SK-N-SH (cell line): ENCODE data around the gene CCDC54.

Experiments used
- JUND ChIP-seq: IDR thresholded peaks from 2 replicates; pipeline ENCODE4 v1.4.0; 2012
- POLR2AphosphoS5 ChIP-seq: IDR thresholded peaks from 2 replicates; pipeline ENCODE4 v1.6.1; 2012; ENCODE audit warnings: low read depth, low read length
- RAD21 ChIP-seq: IDR thresholded peaks from 2 replicates; pipeline ENCODE4 v1.6.1; 2012; ENCODE audit warnings: mild to moderate bottlenecking, low read length
- RCOR1 ChIP-seq: fragments of 150-350 bp; IDR thresholded peaks from 2 replicates; pipeline ENCODE4 v1.6.1; 2017; ENCODE audit warnings: antibody characterized with exemption, low read length
- SMC3 ChIP-seq: IDR thresholded peaks from 2 replicates; pipeline ENCODE4 v1.6.1; 2012; ENCODE audit warnings: low read depth, low read length, improper control_type of control experiment
- TF ChIP-seq, protein P1 (sequence below): fragments of 200-600 bp; sonication (generic); IDR thresholded peaks from 2 replicates; pipeline ENCODE4 v1.6.1; 2017; ENCODE audit warnings: antibody characterized with exemption, mild to moderate bottlenecking, moderate library complexity
- TF ChIP-seq, protein P2 (sequence below): IDR thresholded peaks from 2 replicates; pipeline ENCODE4 v1.6.1; 2012; ENCODE audit warnings: mild to moderate bottlenecking, low read depth, low read length, moderate library complexity
- TF ChIP-seq, protein P3 (sequence below): IDR thresholded peaks from 2 replicates; pipeline ENCODE4 v1.4.0; 2012; ENCODE audit warnings: low read depth
- TF ChIP-seq, protein P4 (sequence below): IDR thresholded peaks from 2 replicates; pipeline ENCODE4 v1.4.0; 2012; ENCODE audit warnings: low read depth, borderline replicate concordance
- TF ChIP-seq, protein P5 (sequence below): IDR thresholded peaks from 2 replicates; pipeline ENCODE4; 2012

DNA sequence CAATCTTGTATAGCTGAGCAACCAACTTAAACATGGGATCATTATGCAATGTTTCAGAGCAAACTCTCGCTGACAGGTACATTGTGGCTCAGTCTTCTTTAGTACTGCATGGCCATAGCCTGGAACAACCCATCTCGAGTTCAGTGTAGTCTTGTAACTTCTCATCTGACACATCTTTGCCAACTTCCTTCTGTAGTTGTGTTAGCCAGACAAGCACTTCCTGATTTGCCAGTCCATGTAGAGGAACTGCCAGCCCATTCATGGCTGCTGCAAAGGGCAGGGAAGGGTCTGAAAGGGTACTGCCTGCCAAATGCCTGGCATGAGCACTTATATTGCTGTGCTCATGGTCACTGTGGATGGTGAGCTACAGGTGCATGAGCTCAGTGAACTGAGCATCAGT is 49.2 kb upstream of the CCDC54 start:
- TF ChIP-seq, protein P1, sequence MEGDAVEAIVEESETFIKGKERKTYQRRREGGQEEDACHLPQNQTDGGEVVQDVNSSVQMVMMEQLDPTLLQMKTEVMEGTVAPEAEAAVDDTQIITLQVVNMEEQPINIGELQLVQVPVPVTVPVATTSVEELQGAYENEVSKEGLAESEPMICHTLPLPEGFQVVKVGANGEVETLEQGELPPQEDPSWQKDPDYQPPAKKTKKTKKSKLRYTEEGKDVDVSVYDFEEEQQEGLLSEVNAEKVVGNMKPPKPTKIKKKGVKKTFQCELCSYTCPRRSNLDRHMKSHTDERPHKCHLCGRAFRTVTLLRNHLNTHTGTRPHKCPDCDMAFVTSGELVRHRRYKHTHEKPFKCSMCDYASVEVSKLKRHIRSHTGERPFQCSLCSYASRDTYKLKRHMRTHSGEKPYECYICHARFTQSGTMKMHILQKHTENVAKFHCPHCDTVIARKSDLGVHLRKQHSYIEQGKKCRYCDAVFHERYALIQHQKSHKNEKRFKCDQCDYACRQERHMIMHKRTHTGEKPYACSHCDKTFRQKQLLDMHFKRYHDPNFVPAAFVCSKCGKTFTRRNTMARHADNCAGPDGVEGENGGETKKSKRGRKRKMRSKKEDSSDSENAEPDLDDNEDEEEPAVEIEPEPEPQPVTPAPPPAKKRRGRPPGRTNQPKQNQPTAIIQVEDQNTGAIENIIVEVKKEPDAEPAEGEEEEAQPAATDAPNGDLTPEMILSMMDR = no peak
- no peak for TF ChIP-seq RCOR1
- no peak for TF ChIP-seq JUND
- TF ChIP-seq, protein P2, sequence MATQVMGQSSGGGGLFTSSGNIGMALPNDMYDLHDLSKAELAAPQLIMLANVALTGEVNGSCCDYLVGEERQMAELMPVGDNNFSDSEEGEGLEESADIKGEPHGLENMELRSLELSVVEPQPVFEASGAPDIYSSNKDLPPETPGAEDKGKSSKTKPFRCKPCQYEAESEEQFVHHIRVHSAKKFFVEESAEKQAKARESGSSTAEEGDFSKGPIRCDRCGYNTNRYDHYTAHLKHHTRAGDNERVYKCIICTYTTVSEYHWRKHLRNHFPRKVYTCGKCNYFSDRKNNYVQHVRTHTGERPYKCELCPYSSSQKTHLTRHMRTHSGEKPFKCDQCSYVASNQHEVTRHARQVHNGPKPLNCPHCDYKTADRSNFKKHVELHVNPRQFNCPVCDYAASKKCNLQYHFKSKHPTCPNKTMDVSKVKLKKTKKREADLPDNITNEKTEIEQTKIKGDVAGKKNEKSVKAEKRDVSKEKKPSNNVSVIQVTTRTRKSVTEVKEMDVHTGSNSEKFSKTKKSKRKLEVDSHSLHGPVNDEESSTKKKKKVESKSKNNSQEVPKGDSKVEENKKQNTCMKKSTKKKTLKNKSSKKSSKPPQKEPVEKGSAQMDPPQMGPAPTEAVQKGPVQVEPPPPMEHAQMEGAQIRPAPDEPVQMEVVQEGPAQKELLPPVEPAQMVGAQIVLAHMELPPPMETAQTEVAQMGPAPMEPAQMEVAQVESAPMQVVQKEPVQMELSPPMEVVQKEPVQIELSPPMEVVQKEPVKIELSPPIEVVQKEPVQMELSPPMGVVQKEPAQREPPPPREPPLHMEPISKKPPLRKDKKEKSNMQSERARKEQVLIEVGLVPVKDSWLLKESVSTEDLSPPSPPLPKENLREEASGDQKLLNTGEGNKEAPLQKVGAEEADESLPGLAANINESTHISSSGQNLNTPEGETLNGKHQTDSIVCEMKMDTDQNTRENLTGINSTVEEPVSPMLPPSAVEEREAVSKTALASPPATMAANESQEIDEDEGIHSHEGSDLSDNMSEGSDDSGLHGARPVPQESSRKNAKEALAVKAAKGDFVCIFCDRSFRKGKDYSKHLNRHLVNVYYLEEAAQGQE = no peak
- TF ChIP-seq, protein P3, sequence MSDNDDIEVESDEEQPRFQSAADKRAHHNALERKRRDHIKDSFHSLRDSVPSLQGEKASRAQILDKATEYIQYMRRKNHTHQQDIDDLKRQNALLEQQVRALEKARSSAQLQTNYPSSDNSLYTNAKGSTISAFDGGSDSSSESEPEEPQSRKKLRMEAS = no peak
- no peak for TF ChIP-seq RAD21
- TF ChIP-seq POLR2AphosphoS5 = no peak
- TF ChIP-seq, protein P4, sequence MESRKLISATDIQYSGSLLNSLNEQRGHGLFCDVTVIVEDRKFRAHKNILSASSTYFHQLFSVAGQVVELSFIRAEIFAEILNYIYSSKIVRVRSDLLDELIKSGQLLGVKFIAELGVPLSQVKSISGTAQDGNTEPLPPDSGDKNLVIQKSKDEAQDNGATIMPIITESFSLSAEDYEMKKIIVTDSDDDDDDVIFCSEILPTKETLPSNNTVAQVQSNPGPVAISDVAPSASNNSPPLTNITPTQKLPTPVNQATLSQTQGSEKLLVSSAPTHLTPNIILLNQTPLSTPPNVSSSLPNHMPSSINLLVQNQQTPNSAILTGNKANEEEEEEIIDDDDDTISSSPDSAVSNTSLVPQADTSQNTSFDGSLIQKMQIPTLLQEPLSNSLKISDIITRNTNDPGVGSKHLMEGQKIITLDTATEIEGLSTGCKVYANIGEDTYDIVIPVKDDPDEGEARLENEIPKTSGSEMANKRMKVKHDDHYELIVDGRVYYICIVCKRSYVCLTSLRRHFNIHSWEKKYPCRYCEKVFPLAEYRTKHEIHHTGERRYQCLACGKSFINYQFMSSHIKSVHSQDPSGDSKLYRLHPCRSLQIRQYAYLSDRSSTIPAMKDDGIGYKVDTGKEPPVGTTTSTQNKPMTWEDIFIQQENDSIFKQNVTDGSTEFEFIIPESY = no peak
- TF ChIP-seq, protein P5, sequence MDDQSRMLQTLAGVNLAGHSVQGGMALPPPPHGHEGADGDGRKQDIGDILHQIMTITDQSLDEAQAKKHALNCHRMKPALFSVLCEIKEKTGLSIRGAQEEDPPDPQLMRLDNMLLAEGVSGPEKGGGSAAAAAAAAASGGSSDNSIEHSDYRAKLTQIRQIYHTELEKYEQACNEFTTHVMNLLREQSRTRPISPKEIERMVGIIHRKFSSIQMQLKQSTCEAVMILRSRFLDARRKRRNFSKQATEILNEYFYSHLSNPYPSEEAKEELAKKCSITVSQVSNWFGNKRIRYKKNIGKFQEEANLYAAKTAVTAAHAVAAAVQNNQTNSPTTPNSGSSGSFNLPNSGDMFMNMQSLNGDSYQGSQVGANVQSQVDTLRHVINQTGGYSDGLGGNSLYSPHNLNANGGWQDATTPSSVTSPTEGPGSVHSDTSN = no peak
- no peak for TF ChIP-seq SMC3
